Keratinocyte (primary cell): ENCODE data around the gene RFC2. TPM values are rescaled to one million over a fixed set of nuclear protein-coding genes. Genes with fewer than 3 reads are reported as not detected.
A peak's percentile ranks its signal among the peaks of the same experiment; 100 is the strongest.
"Not testable (repeated sequence)": the region's sequence is repeated elsewhere in the genome, so short reads cannot be mapped to it uniquely, and the experiment has no call there.

Source experiments
- DNase-seq: peaks from one replicate; pipeline ENCODE4 v3.0.0-alpha.2; 2011; ENCODE audit warnings: low read depth, missing footprints, low spot score
- FAIRE-seq: peaks from 2 replicates; lab custom pipeline; 2011; peaks lifted over from hg19 to GRCh38; lab: Jason Lieb, UNC
- H2AFZ ChIP-seq: 2 replicates; pipeline ENCODE4 v1.6.0; 2012; ENCODE audit warnings: low read length, control low read depth, inconsistent platforms; ENCODE audit not compliant: control insufficient read depth
- H3K27ac ChIP-seq: 2 replicates; pipeline ENCODE4 v1.5.1; 2011; ENCODE audit warnings: low read length; ENCODE audit not compliant: control insufficient read depth, insufficient read depth
- H3K27me3 ChIP-seq: 3 replicates; pipeline ENCODE4 v1.6.0; 2011; ENCODE audit warnings: low read length; ENCODE audit not compliant: control insufficient read depth, insufficient read depth; ENCODE audit errors: extremely low read depth
- H3K36me3 ChIP-seq, 2 experiments: 2 replicates in 1 of 2; 3 replicates in 1 of 2; pipeline ENCODE4 v1.5.1; 2011; ENCODE audit warnings: low read length in 2 of 2, mild to moderate bottlenecking in 1 of 2; ENCODE audit not compliant: control insufficient read depth in 2 of 2, insufficient read depth in 2 of 2; ENCODE audit errors: extremely low read depth in 1 of 2
- H3K4me1 ChIP-seq: 3 replicates; pipeline ENCODE4 v1.5.1; 2011; ENCODE audit warnings: low read length; ENCODE audit not compliant: control insufficient read depth, insufficient read depth; ENCODE audit errors: extremely low read depth
- H3K4me2 ChIP-seq: 3 replicates; pipeline ENCODE4 v1.6.0; 2011; ENCODE audit warnings: low read depth, low read length; ENCODE audit not compliant: control insufficient read depth, insufficient read depth; ENCODE audit errors: extremely low read depth
- H3K4me3 ChIP-seq, 3 experiments: fragments of 200-600 bp in 1 of 3; sonication (generic) in 1 of 3; 2 replicates in 2 of 3; 3 replicates in 1 of 3; pipeline ENCODE4 v1.5.1; 2011 to 2016; ENCODE audit warnings: low read length in 3 of 3, mild to moderate bottlenecking in 3 of 3, control low read depth in 2 of 3, inconsistent platforms in 1 of 3, low read depth in 1 of 3, mixed read lengths in 1 of 3, mixed run types in 1 of 3, moderate library complexity in 1 of 3; ENCODE audit not compliant: control insufficient read depth in 2 of 3, insufficient read depth in 2 of 3; ENCODE audit errors: extremely low read depth in 1 of 3
- H3K79me2 ChIP-seq: 2 replicates; pipeline ENCODE4 v1.6.0; 2012; ENCODE audit warnings: low read length; ENCODE audit not compliant: control insufficient read depth, insufficient read depth
- H3K9ac ChIP-seq: 3 replicates; pipeline ENCODE4 v1.6.0; 2011; ENCODE audit warnings: low read length; ENCODE audit not compliant: control insufficient read depth, insufficient read depth; ENCODE audit errors: extremely low read depth
- H3K9me1 ChIP-seq: 3 replicates; pipeline ENCODE4 v1.6.0; 2011; ENCODE audit warnings: low read length; ENCODE audit not compliant: control insufficient read depth, insufficient read depth; ENCODE audit errors: extremely low read depth
- H3K9me3 ChIP-seq: 2 replicates; pipeline ENCODE4 v1.5.1; 2012; ENCODE audit warnings: low read depth, low read length; ENCODE audit not compliant: control insufficient read depth
- H4K20me1 ChIP-seq: 3 replicates; pipeline ENCODE4 v1.6.0; 2011; ENCODE audit warnings: low read length; ENCODE audit not compliant: control insufficient read depth, insufficient read depth; ENCODE audit errors: extremely low read depth
- EZH2 ChIP-seq: IDR thresholded peaks from one replicate; pipeline ENCODE4 v1.6.1; 2012; ENCODE audit warnings: inconsistent platforms, mild to moderate bottlenecking, low read length, moderate library complexity
- dilution Hi-C: fragments of 300-500 bp; cut with MboI; formaldehyde crosslinking; loops from one replicate; pipeline ENCODE4 v1.7.0; 2020; ENCODE audit warnings: low sequenced_read_pairs; ENCODE audit not compliant: extremely low pct_ligation_motif_present
- polyA plus RNA-seq, 5 experiments: library from polyadenylated mRNA; depleted of rRNA in 3 of 5; stranded (reverse) in 3 of 5; stranded (forward) in 1 of 5; unstranded in 1 of 5; fragments of >200 nt; gene quantifications; 1 replicate in 1 of 5; 2 replicates in 3 of 5; 3 replicates in 1 of 5; pipeline versions ENCODE4 v1.2.1 to v1.2.3, GENCODE V29; 2011 to 2012; ENCODE audit warnings: missing spikeins in 2 of 5, low read depth in 1 of 5, low replicate concordance in 1 of 5
- TF ChIP-seq, protein P1 (sequence below), 3 experiments: IDR thresholded peaks in 1 of 3; conservative IDR thresholded peaks in 1 of 3; optimal IDR thresholded peaks in 1 of 3; 2 replicates in 2 of 3; 3 replicates in 1 of 3; pipeline versions ENCODE3 to v1.5.1; 2011; ENCODE audit warnings: low read length in 3 of 3, mild to moderate bottlenecking in 3 of 3, moderate library complexity in 2 of 3, control low read depth in 1 of 3, inconsistent platforms in 1 of 3; ENCODE audit not compliant: insufficient read depth in 2 of 3; ENCODE audit errors: extremely low read depth in 1 of 3

RFC2 gene
- polyA plus RNA-seq, 1 donor (not counting 4 experiments of a cell fraction or from before 2014, with no cell fraction given), result 24.7 TPM

DNA sequence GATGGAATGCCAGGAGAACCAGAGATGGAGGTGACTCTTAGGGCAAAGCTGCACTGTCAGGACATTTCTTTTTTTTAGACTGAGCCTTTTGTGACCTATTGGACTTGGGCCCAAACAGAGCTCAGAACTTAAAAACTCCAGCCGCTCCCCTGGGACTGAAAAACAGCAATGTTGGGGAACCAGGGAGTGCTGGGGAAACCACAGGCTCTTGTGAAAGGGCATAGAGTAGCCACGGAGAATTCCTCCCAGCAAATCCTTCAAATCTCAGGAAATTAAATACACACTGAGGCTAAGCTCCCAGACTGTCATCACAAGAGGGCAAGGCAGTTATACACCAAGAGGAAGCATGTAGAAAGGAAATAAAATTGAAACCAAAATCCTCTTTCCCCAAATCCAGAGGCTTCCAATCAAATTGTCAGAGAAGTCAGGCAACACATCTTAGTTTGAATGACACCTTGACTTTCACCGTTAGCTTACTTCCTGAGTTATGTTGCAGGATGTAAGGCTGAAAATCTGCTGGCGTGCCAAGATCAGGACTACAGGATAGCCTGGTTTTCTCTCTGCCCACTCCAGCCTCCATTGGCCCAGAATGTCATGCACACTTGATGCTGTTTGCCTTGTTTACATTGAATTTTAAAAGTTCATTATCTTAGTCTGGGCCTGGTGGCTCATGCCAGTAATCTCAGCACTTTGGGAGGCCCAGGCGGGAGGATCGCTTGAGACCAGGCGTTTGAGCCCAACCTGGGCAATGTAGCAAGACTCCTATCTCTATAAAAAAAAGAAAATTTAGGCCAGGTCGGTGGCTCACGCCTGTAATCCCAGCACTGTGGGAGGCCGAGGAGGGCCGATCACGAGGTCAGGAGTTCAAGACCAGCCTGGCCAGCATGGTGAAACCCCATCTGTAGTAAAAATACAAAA lies 2.6 kb upstream of the RFC2 start:
- FAIRE-seq (no peak), DNase-seq (no peak)
- H3K27ac ChIP-seq, result no peak overlapping the region
- dilution Hi-C loops, result no loop called here
- no peaks in the 10 kb centered on the region for H3K27me3 ChIP-seq
- H3K79me2 ChIP-seq, result peaks cover 13% of the 10 kb centered on the region
- TF ChIP-seq EZH2, result no peak
- TF ChIP-seq, protein P1, sequence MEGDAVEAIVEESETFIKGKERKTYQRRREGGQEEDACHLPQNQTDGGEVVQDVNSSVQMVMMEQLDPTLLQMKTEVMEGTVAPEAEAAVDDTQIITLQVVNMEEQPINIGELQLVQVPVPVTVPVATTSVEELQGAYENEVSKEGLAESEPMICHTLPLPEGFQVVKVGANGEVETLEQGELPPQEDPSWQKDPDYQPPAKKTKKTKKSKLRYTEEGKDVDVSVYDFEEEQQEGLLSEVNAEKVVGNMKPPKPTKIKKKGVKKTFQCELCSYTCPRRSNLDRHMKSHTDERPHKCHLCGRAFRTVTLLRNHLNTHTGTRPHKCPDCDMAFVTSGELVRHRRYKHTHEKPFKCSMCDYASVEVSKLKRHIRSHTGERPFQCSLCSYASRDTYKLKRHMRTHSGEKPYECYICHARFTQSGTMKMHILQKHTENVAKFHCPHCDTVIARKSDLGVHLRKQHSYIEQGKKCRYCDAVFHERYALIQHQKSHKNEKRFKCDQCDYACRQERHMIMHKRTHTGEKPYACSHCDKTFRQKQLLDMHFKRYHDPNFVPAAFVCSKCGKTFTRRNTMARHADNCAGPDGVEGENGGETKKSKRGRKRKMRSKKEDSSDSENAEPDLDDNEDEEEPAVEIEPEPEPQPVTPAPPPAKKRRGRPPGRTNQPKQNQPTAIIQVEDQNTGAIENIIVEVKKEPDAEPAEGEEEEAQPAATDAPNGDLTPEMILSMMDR (optimal IDR thresholded peaks at IDR 0.05 in 1 of 3, IDR thresholded peaks at IDR 0.05 in 1 of 3, conservative IDR thresholded peaks at IDR 0.05 in 1 of 3; ENCODE audit: extremely low read depth in 1 of 3, insufficient read depth in 2 of 3, low read length in 3 of 3), result no peak
- H3K36me3 ChIP-seq, result no peaks in the 10 kb centered on the region
- no peak overlapping the region for H3K4me3 ChIP-seq
- H3K4me2 ChIP-seq, result no peak overlapping the region
- H2AFZ ChIP-seq, result no peak overlapping the region
- peaks cover 8% of the 10 kb centered on the region for H3K4me1 ChIP-seq
- no peaks in the 10 kb centered on the region for H3K9me3 ChIP-seq
- H3K9me1 ChIP-seq, result no peaks in the 10 kb centered on the region
- no peaks in the 10 kb centered on the region for H4K20me1 ChIP-seq
- H3K9ac ChIP-seq, result no peak overlapping the region

- H3K4me3 ChIP-seq, result peak overlapping the region in 2 of 3 experiments; percentile 68 to 89
- H3K36me3 ChIP-seq, H4K20me1 ChIP-seq, H3K9me3 ChIP-seq, FAIRE-seq, H3K27me3 ChIP-seq, dilution Hi-C loops, DNase-seq, H3K9me1 ChIP-seq, H2AFZ ChIP-seq, H3K4me1 ChIP-seq, H3K27ac ChIP-seq: not testable (repeated sequence)
- peak overlapping the region; percentile 85 for H3K9ac ChIP-seq
- H3K79me2 ChIP-seq, result peaks cover 15% of the 10 kb centered on the region
- H3K4me2 ChIP-seq, result peak overlapping the region; percentile 72
These were observed 1.3 kb upstream of the RFC2 start for GRCh38 chr7:74255461-74255860.
